ENCODE data around the gene SBSN.

Gene SBSN

GRCh38 chr19:35554076-35554475 lies 26.0 kb upstream of the SBSN start:
- DNase-seq (ENCODE audit: low read depth): no peak

GRCh38 chr19:35553385-35554000 lies 25.4 kb upstream of the SBSN start:
- no peak for DNase-seq (ENCODE audit: low read depth)

- DNase-seq (ENCODE audit: low read depth): no peak
Observed at GRCh38 chr19:35552534-35553384, 24.6 kb upstream of the SBSN start.

- no peak for DNase-seq (ENCODE audit: low read depth)
Observed at GRCh38 chr19:35551091-35551810, 23.1 kb upstream of the SBSN start.

- no peak for DNase-seq (ENCODE audit: low read depth)
Observed at GRCh38 chr19:35549879-35550523, 21.9 kb upstream of the SBSN start.

GRCh38 chr19:35549174-35549788 lies 21.2 kb upstream of the SBSN start:
- DNase-seq (ENCODE audit: low read depth): peak; percentile 59

- DNase-seq (ENCODE audit: low read depth): no peak
Observed at GRCh38 chr19:35546532-35546931, 18.4 kb upstream of the SBSN start.

GRCh38 chr19:35545855-35546381 lies 17.8 kb upstream of the SBSN start:
- DNase-seq (ENCODE audit: low read depth): peak; percentile 17

GRCh38 chr19:35545001-35545854 lies 17.1 kb upstream of the SBSN start, which contains the start of gene TMEM147:
Gene TMEM147 (plus strand): TSS chr19:35545626. CDS start chr19:35545740, 114 bp downstream.
- DNase-seq (ENCODE audit: low read depth): peak; percentile 85

- no peak for DNase-seq (ENCODE audit: low read depth)
Observed at GRCh38 chr19:35544110-35544802, 16.1 kb upstream of the SBSN start.

- DNase-seq (ENCODE audit: low read depth): no peak
Observed at GRCh38 chr19:35543280-35544109, 15.4 kb upstream of the SBSN start.

- no peak for DNase-seq (ENCODE audit: low read depth)
Observed at GRCh38 chr19:35542209-35542608, 14.1 kb upstream of the SBSN start.

GRCh38 chr19:35540356-35540927 lies 12.3 kb upstream of the SBSN start:
- DNase-seq (ENCODE audit: low read depth): no peak

GRCh38 chr19:35539850-35540249 lies 11.7 kb upstream of the SBSN start:
- DNase-seq (ENCODE audit: low read depth): no peak

GRCh38 chr19:35539314-35539713 lies 11.2 kb upstream of the SBSN start:
- no peak for DNase-seq (ENCODE audit: low read depth)

GRCh38 chr19:35534803-35535480 lies 6.8 kb upstream of the SBSN start:
- DNase-seq (ENCODE audit: low read depth): no peak

- DNase-seq (ENCODE audit: low read depth): peak; percentile 21
Observed at GRCh38 chr19:35533822-35534392, 5.8 kb upstream of the SBSN start.
